Hematopoietic multipotent progenitor cell treated with erythropoietin and hydrocortisone succinate and interleukin-3 and kit ligand, for 17 days (in vitro differentiated cells): ENCODE measurements around the gene KRTCAP2.
"Not testable (repeated sequence)": the region's sequence is repeated elsewhere in the genome, so short reads cannot be mapped to it uniquely, and the experiment has no call there.

ENCODE experiments used
- DNase-seq: peaks from one replicate; pipeline ENCODE4 v3.0.0-alpha.2; 2015; ENCODE audit warnings: low spot score

KRTCAP2 gene

GRCh38 chr1:155168456-155169210 lies 4.5 kb downstream of the KRTCAP2 start:
- no peak for DNase-seq

GRCh38 chr1:155168105-155168445 lies 5.0 kb downstream of the KRTCAP2 start:
- DNase-seq = not testable (repeated sequence)

- DNase-seq = peak; percentile 93
Observed at GRCh38 chr1:155167166-155168104, 5.7 kb downstream of the KRTCAP2 start.

- no peak for DNase-seq
Observed at GRCh38 chr1:155166471-155167165, 6.5 kb downstream of the KRTCAP2 start.

GRCh38 chr1:155166051-155166470 lies 7.0 kb downstream of the KRTCAP2 start:
- DNase-seq = no peak

- DNase-seq = not testable (repeated sequence)
Observed at GRCh38 chr1:155164625-155165024, 8.5 kb downstream of the KRTCAP2 start.

GRCh38 chr1:155163785-155164184 lies 9.3 kb downstream of the KRTCAP2 start:
- not testable (repeated sequence) for DNase-seq

GRCh38 chr1:155162631-155163030 lies 10.5 kb downstream of the KRTCAP2 start:
- DNase-seq = not testable (repeated sequence)

- no peak for DNase-seq
Observed at GRCh38 chr1:155160128-155160527, 13.0 kb downstream of the KRTCAP2 start.

- DNase-seq = no peak
Observed at GRCh38 chr1:155158991-155159390, 14.1 kb downstream of the KRTCAP2 start.

- not testable (repeated sequence) for DNase-seq
Observed at GRCh38 chr1:155155996-155156643, 17.0 kb downstream of the KRTCAP2 start.

- DNase-seq = no peak
Observed at GRCh38 chr1:155145491-155145890, 27.6 kb downstream of the KRTCAP2 start.

- DNase-seq = no peak
Observed at GRCh38 chr1:155141749-155142148, 31.4 kb downstream of the KRTCAP2 start.

GRCh38 chr1:155140630-155140953 lies 32.5 kb downstream of the KRTCAP2 start:
- DNase-seq = no peak

- peak; percentile 83 for DNase-seq
Observed at GRCh38 chr1:155139895-155140629, 33.0 kb downstream of the KRTCAP2 start, which contains the start of gene DPM3. Gene DPM3 (minus strand): TSS chr1:155140531. CDS start chr1:155140240, 291 bp downstream.

- DNase-seq = peak; percentile 13
Observed at GRCh38 chr1:155137154-155137949, 35.8 kb downstream of the KRTCAP2 start.

GRCh38 chr1:155136748-155137147 lies 36.4 kb downstream of the KRTCAP2 start:
- DNase-seq = peak; percentile 71

GRCh38 chr1:155135415-155136028 lies 37.6 kb downstream of the KRTCAP2 start, which contains the start of gene SLC50A1:
Gene SLC50A1 (plus strand): TSS chr1:155135852. CDS start chr1:155135912, 60 bp downstream.
- DNase-seq = peak; percentile 91

- DNase-seq = peak; percentile 76
Observed at GRCh38 chr1:155134880-155135414, 38.2 kb downstream of the KRTCAP2 start.
